Heart left ventricle (tissue), 13 donors: ENCODE data around the gene FKBP8.

Experiments
- POLR2A ChIP-seq, 2 donors: fragments of 450-650 bp; IDR thresholded peaks; one replicate each; pipeline ENCODE4 v1.6.1; 2017; ENCODE audit warnings: antibody characterized with exemption in 2 of 2, mild to moderate bottlenecking in 2 of 2, moderate library complexity in 2 of 2
- TF ChIP-seq, protein P1 (sequence below), 12 donors: fragments of 200-600 bp; sonication (generic) in 4 of 12; IDR thresholded peaks; one replicate each; pipeline versions ENCODE4 v1.5.0 to v1.8.0; 2018 to 2022; ENCODE audit warnings: antibody characterized with exemption in 12 of 12, mild to moderate bottlenecking in 5 of 12
- donor health status: ischemic (EF 13 %, LVEDD 7.1; RV severe dilation, severe dysfunction).
- donor health status: DM: no; HTN: yes; CAD: no.
- donor health status: DM: no; HTN: no; CAD: no.
- donor health status: ischemic (EF 25% LVEDD 6.9; RV normal size, moderate dysfunction).
- donor health status: ischemic (EF 25% LVEDD 5.7; RV mildly dilated, moderate dysfunction).
- donor health status: ischemic (EF 35%, LVEDD 5.7; RV mildly dilated, moderate dysfunction).
- donor health status: nonischemic (EF 11% LVEDD 7.7; RV severe dilation, severe dysfunction).
- donor health status: DM: yes; HTN: yes; CAD: no.
- donor health status: PGD.
- donor health status: ischemic (EF 29% LVEDD 5.4; RV normal size, mild dysfunction).
- donor health status: nonischemic (EF 23%, LVEDD 6.1; RV moderate dilation, normal function).

DNA sequence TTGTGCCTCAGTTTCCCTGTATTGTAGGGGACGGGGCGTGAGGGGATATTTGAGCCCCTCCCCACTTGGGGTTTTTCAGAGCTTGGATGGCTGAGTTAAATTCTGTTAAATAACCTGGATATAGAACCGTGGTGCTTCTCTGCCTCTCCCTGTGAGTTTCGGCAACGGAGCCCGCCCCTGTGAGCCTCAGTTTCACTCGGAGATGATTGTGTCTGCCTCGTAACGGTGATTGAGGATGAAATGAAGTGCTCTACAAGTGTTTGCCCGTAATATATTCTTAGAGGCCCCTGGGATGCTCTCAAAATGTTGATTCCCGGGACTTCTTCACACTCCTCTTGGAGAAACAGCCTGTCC lies 14.8 kb upstream of the FKBP8 start:
- no peak for TF ChIP-seq POLR2A (IDR thresholded peaks at IDR 0.05)
- TF ChIP-seq, protein P1, sequence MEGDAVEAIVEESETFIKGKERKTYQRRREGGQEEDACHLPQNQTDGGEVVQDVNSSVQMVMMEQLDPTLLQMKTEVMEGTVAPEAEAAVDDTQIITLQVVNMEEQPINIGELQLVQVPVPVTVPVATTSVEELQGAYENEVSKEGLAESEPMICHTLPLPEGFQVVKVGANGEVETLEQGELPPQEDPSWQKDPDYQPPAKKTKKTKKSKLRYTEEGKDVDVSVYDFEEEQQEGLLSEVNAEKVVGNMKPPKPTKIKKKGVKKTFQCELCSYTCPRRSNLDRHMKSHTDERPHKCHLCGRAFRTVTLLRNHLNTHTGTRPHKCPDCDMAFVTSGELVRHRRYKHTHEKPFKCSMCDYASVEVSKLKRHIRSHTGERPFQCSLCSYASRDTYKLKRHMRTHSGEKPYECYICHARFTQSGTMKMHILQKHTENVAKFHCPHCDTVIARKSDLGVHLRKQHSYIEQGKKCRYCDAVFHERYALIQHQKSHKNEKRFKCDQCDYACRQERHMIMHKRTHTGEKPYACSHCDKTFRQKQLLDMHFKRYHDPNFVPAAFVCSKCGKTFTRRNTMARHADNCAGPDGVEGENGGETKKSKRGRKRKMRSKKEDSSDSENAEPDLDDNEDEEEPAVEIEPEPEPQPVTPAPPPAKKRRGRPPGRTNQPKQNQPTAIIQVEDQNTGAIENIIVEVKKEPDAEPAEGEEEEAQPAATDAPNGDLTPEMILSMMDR (IDR thresholded peaks at IDR 0.05) = no peak
